WERI-Rb-1 (cell line): ENCODE measurements around the gene ST3GAL2.

ENCODE experiments used
- DNase-seq: peaks from one replicate; pipeline ENCODE4 v3.0.0-alpha.2; 2020
- H3K27ac ChIP-seq: fragments of 250-450 bp; sonication (Bioruptor Pico); 2 replicates; pipeline ENCODE4 v1.5.1; 2020; ENCODE audit warnings: mild to moderate bottlenecking, moderate library complexity
- H3K27me3 ChIP-seq: fragments of 250-450 bp; sonication (Bioruptor Pico); 2 replicates; pipeline ENCODE4 v1.5.1; 2021; ENCODE audit warnings: mild to moderate bottlenecking, low read depth, moderate library complexity; ENCODE audit not compliant: insufficient read depth, severe bottlenecking
- H3K36me3 ChIP-seq: fragments of 250-450 bp; sonication (Bioruptor Pico); 2 replicates; pipeline ENCODE4 v1.5.1; 2020; ENCODE audit warnings: mild to moderate bottlenecking, moderate library complexity
- H3K4me3 ChIP-seq: 2 replicates; pipeline ENCODE4 v1.5.1; 2011; ENCODE audit warnings: low read depth, mild to moderate bottlenecking, control low read depth, low read length
- H3K9me3 ChIP-seq: fragments of 250-450 bp; sonication (Bioruptor Pico); 2 replicates; pipeline ENCODE4 v1.5.1; 2021; ENCODE audit warnings: mild to moderate bottlenecking, moderate library complexity; ENCODE audit not compliant: severe bottlenecking
- CTCF ChIP-seq: IDR thresholded peaks from 2 replicates; pipeline ENCODE4 v1.5.1; 2011; ENCODE audit warnings: low read depth, mild to moderate bottlenecking, control low read depth, inconsistent platforms, low read length

ST3GAL2 gene

GRCh38 chr16:70421473-70422311 is 17.2 kb downstream of the ST3GAL2 start:
- H3K27ac ChIP-seq: no peak overlapping the region
- peaks cover 78% of the 10 kb centered on the region for H3K36me3 ChIP-seq
- no peak for DNase-seq
- no peak overlapping the region for H3K4me3 ChIP-seq
- no peaks in the 10 kb centered on the region for H3K27me3 ChIP-seq
- H3K9me3 ChIP-seq: no peaks in the 10 kb centered on the region
- TF ChIP-seq CTCF: no peak

GRCh38 chr16:70421014-70421413 is 17.9 kb downstream of the ST3GAL2 start:
- Histone ChIP-seq H3K36me3 (peaks cover 83% of the 10 kb centered on the region), H3K27ac (no peak overlapping the region), H3K9me3 (no peaks in the 10 kb centered on the region), H3K27me3 (no peaks in the 10 kb centered on the region), H3K4me3 (no peak overlapping the region)
- DNase-seq: no peak
- TF ChIP-seq CTCF: no peak

GRCh38 chr16:70419384-70420327 is 19.2 kb downstream of the ST3GAL2 start:
- H3K9me3 ChIP-seq: no peaks in the 10 kb centered on the region
- DNase-seq: no peak
- no peak for TF ChIP-seq CTCF
- no peak overlapping the region for H3K4me3 ChIP-seq
- no peak overlapping the region for H3K27ac ChIP-seq
- H3K36me3 ChIP-seq: peaks cover 78% of the 10 kb centered on the region
- H3K27me3 ChIP-seq: no peaks in the 10 kb centered on the region

GRCh38 chr16:70418993-70419318 is 19.9 kb downstream of the ST3GAL2 start:
- Histone ChIP-seq H3K36me3 (peaks cover 76% of the 10 kb centered on the region), H3K27ac (no peak overlapping the region), H3K4me3 (no peak overlapping the region)

More at GRCh38 chr16:70418993-70419318, 19.9 kb downstream of the ST3GAL2 start:
- no peak for DNase-seq
- Histone ChIP-seq H3K27me3 (no peaks in the 10 kb centered on the region), H3K9me3 (no peaks in the 10 kb centered on the region)
- TF ChIP-seq CTCF: no peak
